ENCODE results near the gene RNF166. TPM values are rescaled to one million over a fixed set of nuclear protein-coding genes. Genes with fewer than 3 reads are reported as not detected.

RNF166 gene
- total and polyA plus RNA-seq, 5 donors = 15.0 to 23.8 (median 18.4) TPM

- Histone ChIP-seq H3K27me3 (ENCODE audit: control insufficient read depth, insufficient read depth) (no peaks in the 10 kb centered on the region), H3K9me3 (ENCODE audit: control insufficient read depth, low read length) (no peaks in the 10 kb centered on the region), H3K27ac (ENCODE audit: low read length) (no peak overlapping the region), H3K4me1 (ENCODE audit: control insufficient read depth, insufficient read depth, low read length) (no peaks in the 10 kb centered on the region), H3K4me3 (ENCODE audit: low read length) (no peak overlapping the region)
- 86% methylated on average over 26 of the region's 26 CpGs for WGBS
- intact Hi-C loops (cut with DNase I) = loop anchor here in 2 of 4 donors (5.0 to 10.0 kb wide), 3 partner anchors 35 to 467 kb away; partner anchors contain the start of gene ZNF778 (in 1 of the 2)
- no peak for ATAC-seq
- no peak for DNase-seq
These were observed 41.5 kb upstream of the RNF166 start for GRCh38 chr16:88747588-88748301.

DNA sequence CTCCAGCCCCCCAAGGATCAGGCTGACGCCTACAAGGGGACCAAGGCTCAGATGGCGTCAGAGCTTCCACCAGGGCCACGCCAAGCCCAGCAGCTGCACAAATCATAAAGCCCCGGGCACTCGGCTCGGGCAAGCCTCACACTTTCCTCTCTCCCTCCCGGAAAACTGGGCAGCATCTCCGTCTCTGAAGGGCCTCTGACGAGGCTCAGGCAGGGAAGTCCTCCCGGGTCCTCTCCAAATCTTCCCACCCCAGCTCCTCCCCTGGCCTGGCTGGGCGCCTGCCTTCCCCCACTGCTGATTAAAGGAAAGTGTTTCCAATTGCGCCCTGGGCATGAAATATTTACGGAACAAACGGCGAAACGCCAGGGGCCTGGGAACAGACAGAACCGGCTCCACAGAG lies 40.3 kb upstream of the RNF166 start:
- Histone ChIP-seq H3K4me3 (ENCODE audit: low read length) (no peak overlapping the region), H3K27me3 (ENCODE audit: control insufficient read depth, insufficient read depth) (no peaks in the 10 kb centered on the region), H3K9me3 (ENCODE audit: control insufficient read depth, low read length) (no peaks in the 10 kb centered on the region), H3K4me1 (ENCODE audit: control insufficient read depth, insufficient read depth, low read length) (no peaks in the 10 kb centered on the region), H3K27ac (ENCODE audit: low read length) (no peak overlapping the region)
- intact Hi-C loops (cut with DNase I) = loop anchor here in 2 of 4 donors (5.0 to 10.0 kb wide), 3 partner anchors 36 to 468 kb away; partner anchors contain the start of gene ZNF778 (in 1 of the 2)
- 45% methylated on average over 17 of the region's 17 CpGs for WGBS
- DNase-seq (peak; percentile 86 to 93 (median 91)), ATAC-seq (peak; percentile 57 to 78)

GRCh38 chr16:88744577-88745521 lies 38.6 kb upstream of the RNF166 start:
- DNase-seq (peak in 2 of 3 donors; percentile 51 to 77), ATAC-seq (peak; percentile 24 to 78)
- H3K4me1 ChIP-seq (ENCODE audit: control insufficient read depth, insufficient read depth, low read length) = no peaks in the 10 kb centered on the region
- no peaks in the 10 kb centered on the region for H3K9me3 ChIP-seq (ENCODE audit: control insufficient read depth, low read length)
- no peak overlapping the region for H3K4me3 ChIP-seq (ENCODE audit: low read length)
- H3K27me3 ChIP-seq (ENCODE audit: control insufficient read depth, insufficient read depth) = no peaks in the 10 kb centered on the region
- 62% methylated on average over 39 of the region's 39 CpGs for WGBS
- no peak overlapping the region for H3K27ac ChIP-seq (ENCODE audit: low read length)
- intact Hi-C loops (cut with DNase I) = loop anchor here (2.0 to 10.0 kb wide), 5 partner anchors 37 to 470 kb away; partner anchors contain the start of genes PIEZO1 (in 2 of the 4) and ZNF778 (in 1 of the 4)

- DNase-seq (peak; percentile 84 to 94 (median 93)), ATAC-seq (peak; percentile 44 to 61)
- Histone ChIP-seq H3K4me3 (ENCODE audit: low read length) (no peak overlapping the region), H3K27me3 (ENCODE audit: control insufficient read depth, insufficient read depth) (no peaks in the 10 kb centered on the region), H3K27ac (ENCODE audit: low read length) (no peak overlapping the region), H3K9me3 (ENCODE audit: control insufficient read depth, low read length) (no peaks in the 10 kb centered on the region), H3K4me1 (ENCODE audit: control insufficient read depth, insufficient read depth, low read length) (no peaks in the 10 kb centered on the region)
- intact Hi-C loops (cut with DNase I) = loop anchor here (2.0 to 10.0 kb wide), 5 partner anchors 38 to 471 kb away; partner anchors contain the start of genes PIEZO1 (in 2 of the 4) and ZNF778 (in 1 of the 4)
- WGBS = 57% methylated on average over 32 of the region's 32 CpGs
These were observed 37.7 kb upstream of the RNF166 start for GRCh38 chr16:88743693-88744576.

- Histone ChIP-seq H3K9me3 (ENCODE audit: control insufficient read depth, low read length) (no peaks in the 10 kb centered on the region), H3K4me1 (ENCODE audit: control insufficient read depth, insufficient read depth, low read length) (no peaks in the 10 kb centered on the region), H3K27me3 (ENCODE audit: control insufficient read depth, insufficient read depth) (no peaks in the 10 kb centered on the region), H3K27ac (ENCODE audit: low read length) (no peak overlapping the region), H3K4me3 (ENCODE audit: low read length) (no peak overlapping the region)
- ATAC-seq = no peak
- no peak for DNase-seq
- intact Hi-C loops (cut with DNase I) = loop anchor here (5.0 to 10.0 kb wide), 4 partner anchors 39 to 472 kb away; partner anchors contain the start of genes PIEZO1 (in 1 of the 4) and ZNF778 (in 1 of the 4)
- WGBS = 90% methylated on average over 19 of the region's 19 CpGs
These were observed 36.8 kb upstream of the RNF166 start for GRCh38 chr16:88742896-88743605.

- no peaks in the 10 kb centered on the region for H3K4me1 ChIP-seq (ENCODE audit: control insufficient read depth, insufficient read depth, low read length)
- H3K4me3 ChIP-seq (ENCODE audit: low read length) = no peak overlapping the region
- ATAC-seq = no peak
- no peaks in the 10 kb centered on the region for H3K9me3 ChIP-seq (ENCODE audit: control insufficient read depth, low read length)
- no peak overlapping the region for H3K27ac ChIP-seq (ENCODE audit: low read length)
- 91% methylated on average over 17 of the region's 17 CpGs for WGBS
- H3K27me3 ChIP-seq (ENCODE audit: control insufficient read depth, insufficient read depth) = no peaks in the 10 kb centered on the region
- no peak for DNase-seq
- intact Hi-C loops (cut with DNase I) = loop anchor here (5.0 to 10.0 kb wide), 4 partner anchors 41 to 473 kb away; partner anchors contain the start of genes PIEZO1 (in 1 of the 4) and ZNF778 (in 1 of the 4)
These were observed 35.2 kb upstream of the RNF166 start for GRCh38 chr16:88741368-88741767.

DNA sequence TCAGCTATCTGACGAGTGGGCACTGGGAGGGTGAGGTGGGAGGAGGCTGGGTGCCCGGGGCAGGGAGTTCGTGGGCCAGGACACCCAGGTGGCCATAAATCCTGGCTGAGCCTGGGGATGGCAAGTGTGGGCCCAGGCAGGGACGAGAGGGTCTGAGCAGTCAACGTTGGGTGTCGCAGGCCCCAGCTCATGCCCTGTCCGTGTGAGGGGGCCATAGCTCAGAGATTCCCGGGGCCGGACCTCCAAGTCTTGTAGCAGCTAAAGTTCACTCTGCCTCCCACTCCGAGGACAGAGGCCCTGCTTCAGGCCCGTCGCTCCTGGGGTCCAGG lies 34.5 kb upstream of the RNF166 start:
- H3K4me3 ChIP-seq (ENCODE audit: low read length) = no peak overlapping the region
- intact Hi-C loops (cut with DNase I) = loop anchor here (5.0 to 10.0 kb wide), 4 partner anchors 42 to 474 kb away; partner anchors contain the start of genes PIEZO1 (in 1 of the 4) and ZNF778 (in 1 of the 4)
- DNase-seq = no peak
- 88% methylated on average over 12 of the region's 12 CpGs for WGBS
- no peaks in the 10 kb centered on the region for H3K4me1 ChIP-seq (ENCODE audit: control insufficient read depth, insufficient read depth, low read length)
- H3K9me3 ChIP-seq (ENCODE audit: control insufficient read depth, low read length) = no peaks in the 10 kb centered on the region
- ATAC-seq = no peak
- H3K27ac ChIP-seq (ENCODE audit: low read length) = no peak overlapping the region
- no peaks in the 10 kb centered on the region for H3K27me3 ChIP-seq (ENCODE audit: control insufficient read depth, insufficient read depth)

- Histone ChIP-seq H3K27ac (ENCODE audit: low read length) (no peak overlapping the region), H3K27me3 (ENCODE audit: control insufficient read depth, insufficient read depth) (no peaks in the 10 kb centered on the region), H3K4me3 (ENCODE audit: low read length) (no peak overlapping the region), H3K9me3 (ENCODE audit: control insufficient read depth, low read length) (no peaks in the 10 kb centered on the region), H3K4me1 (ENCODE audit: control insufficient read depth, insufficient read depth, low read length) (no peaks in the 10 kb centered on the region)
- DNase-seq (no peak), ATAC-seq (no peak)
- 91% methylated on average over 33 of the region's 33 CpGs for WGBS
- intact Hi-C loops (cut with DNase I) = loop anchor here (5.0 to 10.0 kb wide), 5 partner anchors 42 to 475 kb away; partner anchors contain the start of genes PIEZO1 (in 1 of the 4) and ZNF778 (in 1 of the 4)
These were observed 33.9 kb upstream of the RNF166 start for GRCh38 chr16:88739977-88740726.
